Measurements from ENCODE around the gene LY6G6F. TPM values are rescaled to one million over a fixed set of nuclear protein-coding genes. Genes with fewer than 3 reads are reported as not detected.

The LY6G6F gene
- polyA plus RNA-seq, 3 donors, result 0.43 to 1.0 (median 1.0) TPM

GRCh38 chr6:31723245-31723979, 16.7 kb downstream of the LY6G6F start, which contains the start of gene MPIG6B:
Gene MPIG6B, plus strand, starts transcription at chr6:31723373. Its CDS starts 11 bp downstream, at chr6:31723384.
- no peak for DNase-seq

GRCh38 chr6:31723980-31724691, 17.5 kb downstream of the LY6G6F start:
- no peak for DNase-seq

GRCh38 chr6:31725502-31726350, 19.1 kb downstream of the LY6G6F start:
- DNase-seq, result no peak

- DNase-seq, result no peak
Measured at GRCh38 chr6:31727034-31727716, 20.5 kb downstream of the LY6G6F start.

GRCh38 chr6:31727717-31728671, 21.3 kb downstream of the LY6G6F start:
- DNase-seq, result no peak

GRCh38 chr6:31728767-31729514, 22.3 kb downstream of the LY6G6F start, which contains the start of gene DDAH2:
Gene DDAH2, minus strand, starts transcription at chr6:31729299. Its CDS starts 138 bp downstream, at chr6:31729161.
- no peak for DNase-seq

GRCh38 chr6:31729515-31729978, 22.9 kb downstream of the LY6G6F start:
- DNase-seq, result peak; percentile 94

GRCh38 chr6:31729979-31730630, 23.4 kb downstream of the LY6G6F start:
- DNase-seq, result peak; percentile 93

- DNase-seq, result no peak
Measured at GRCh38 chr6:31730631-31731086, 24.0 kb downstream of the LY6G6F start.

GRCh38 chr6:31732029-31732428, 25.4 kb downstream of the LY6G6F start:
- DNase-seq, result no peak

- no peak for DNase-seq
Measured at GRCh38 chr6:31733734-31734133, 27.1 kb downstream of the LY6G6F start.

GRCh38 chr6:31734247-31734820, 27.7 kb downstream of the LY6G6F start:
- DNase-seq, result no peak

GRCh38 chr6:31734821-31735406, 28.2 kb downstream of the LY6G6F start:
- DNase-seq, result no peak

- DNase-seq, result no peak
Measured at GRCh38 chr6:31736021-31736767, 29.5 kb downstream of the LY6G6F start, which contains the start of gene CLIC1. Gene CLIC1, minus strand, starts transcription at chr6:31736530. Its CDS starts 230 bp downstream, at chr6:31736300.

GRCh38 chr6:31736768-31737314, 30.2 kb downstream of the LY6G6F start:
- no peak for DNase-seq

- DNase-seq, result no peak
Measured at GRCh38 chr6:31737315-31737990, 30.8 kb downstream of the LY6G6F start.

Data from renal pelvis (tissue), 4 donors.